WTC11 (cell line): ENCODE data around the gene ACSF3. TPM values are rescaled to one million over a fixed set of nuclear protein-coding genes. Genes with fewer than 3 reads are reported as not detected.

Experiments
- ATAC-seq: fragments of 200-7000 bp; cut with Tn5 transposase; 2 replicates; pipeline ENCODE4 v1.10.0; 2021; ENCODE audit warnings: mild to moderate bottlenecking, moderate library complexity
- CTCF ChIA-PET: fragments of 300-600 bp; sonication (Branson Sonifier 250); formaldehyde crosslinking; loops from one replicate; lab custom pipeline; 2021; ENCODE audit warnings: antibody characterized with exemption; lab: Charles Lee
- POLR2A ChIA-PET: fragments of 350-600 bp; sonication (Branson Sonifier 250); formaldehyde crosslinking; loops from one replicate; lab custom pipeline; 2021; ENCODE audit warnings: antibody characterized with exemption; lab: Charles Lee
- DNase-seq: peaks from one replicate; pipeline ENCODE4 v3.0.0; 2021; ENCODE audit warnings: low spot score
- H3K27ac Mint-ChIP-seq: 2 replicates; pipeline ENCODE4 v1.8.0; 2021; ENCODE audit warnings: mixed read lengths
- H3K27me3 Mint-ChIP-seq: 2 replicates; pipeline ENCODE4 v1.8.0; 2021; ENCODE audit warnings: low read depth, mild to moderate bottlenecking, moderate library complexity, mixed read lengths
- H3K36me3 Mint-ChIP-seq: 2 replicates; pipeline ENCODE4 v1.8.0; 2021; ENCODE audit warnings: mixed read lengths
- H3K4me1 Mint-ChIP-seq: 2 replicates; pipeline ENCODE4 v1.8.0; 2022; ENCODE audit warnings: mixed read lengths
- H3K4me3 Mint-ChIP-seq: 2 replicates; pipeline ENCODE4 v1.8.0; 2021; ENCODE audit warnings: mild to moderate bottlenecking, moderate library complexity, mixed read lengths
- H3K9me3 Mint-ChIP-seq: 2 replicates; pipeline ENCODE4 v1.8.0; 2021; ENCODE audit warnings: mixed read lengths
- AR ChIP-seq: fragments of 250-450 bp; sonication (Bioruptor Pico); IDR thresholded peaks from 2 replicates; pipeline ENCODE4 v1.9.0; 2021; ENCODE audit warnings: mild to moderate bottlenecking
- ATF1 ChIP-seq: sonication (generic); formaldehyde crosslinking; IDR thresholded peaks from 2 replicates; pipeline ENCODE4 v1.8.1; 2023; ENCODE audit warnings: mild to moderate bottlenecking, moderate library complexity, missing genetic modification reagents
- ATF2 ChIP-seq: sonication (generic); formaldehyde crosslinking; IDR thresholded peaks from 2 replicates; pipeline ENCODE4 v1.8.1; 2022; ENCODE audit warnings: low read depth, missing genetic modification reagents, borderline replicate concordance
- ATF6 ChIP-seq: sonication (generic); formaldehyde crosslinking; IDR thresholded peaks from 2 replicates; pipeline ENCODE4 v1.8.1; 2023; ENCODE audit warnings: mild to moderate bottlenecking, missing genetic modification reagents
- CBFB ChIP-seq: sonication (generic); formaldehyde crosslinking; IDR thresholded peaks from 2 replicates; pipeline ENCODE4 v1.8.1; 2022; ENCODE audit warnings: mild to moderate bottlenecking, low read depth, missing genetic modification reagents
- ELF4 ChIP-seq: sonication (generic); formaldehyde crosslinking; IDR thresholded peaks from 2 replicates; pipeline ENCODE4 v1.8.1; 2022; ENCODE audit warnings: low read depth, mild to moderate bottlenecking, moderate library complexity, missing genetic modification reagents
- JUN ChIP-seq: sonication (generic); formaldehyde crosslinking; IDR thresholded peaks from 2 replicates; pipeline ENCODE4 v1.8.0; 2023; ENCODE audit warnings: mild to moderate bottlenecking, missing genetic modification reagents
- MAX ChIP-seq: sonication (generic); formaldehyde crosslinking; IDR thresholded peaks from 2 replicates; pipeline ENCODE4 v1.8.0; 2022; ENCODE audit warnings: mild to moderate bottlenecking, missing genetic modification reagents
- NFATC4 ChIP-seq: fragments of 250-450 bp; sonication (Bioruptor Pico); IDR thresholded peaks from 2 replicates; pipeline ENCODE4 v1.9.0; 2021; ENCODE audit warnings: mild to moderate bottlenecking
- RORB ChIP-seq: fragments of 250-450 bp; sonication (Bioruptor Pico); IDR thresholded peaks from 2 replicates; pipeline ENCODE4 v1.9.0; 2021; ENCODE audit warnings: mild to moderate bottlenecking
- SMAD4 ChIP-seq: sonication (generic); formaldehyde crosslinking; IDR thresholded peaks from 2 replicates; pipeline ENCODE4 v1.8.0; 2022; ENCODE audit warnings: mild to moderate bottlenecking, missing genetic modification reagents
- TCF7 ChIP-seq: sonication (generic); formaldehyde crosslinking; IDR thresholded peaks from 2 replicates; pipeline ENCODE4 v1.8.0; 2022; ENCODE audit warnings: mild to moderate bottlenecking, low read depth, missing genetic modification reagents, moderate library complexity
- TEAD4 ChIP-seq: sonication (generic); formaldehyde crosslinking; IDR thresholded peaks from 2 replicates; pipeline ENCODE4 v1.8.0; 2022; ENCODE audit warnings: mild to moderate bottlenecking, missing genetic modification reagents
- USF1 ChIP-seq: sonication (generic); formaldehyde crosslinking; IDR thresholded peaks from 2 replicates; pipeline ENCODE4 v1.8.0; 2022; ENCODE audit warnings: mild to moderate bottlenecking, missing genetic modification reagents
- USF2 ChIP-seq: sonication (generic); formaldehyde crosslinking; IDR thresholded peaks from 2 replicates; pipeline ENCODE4 v1.8.1; 2023; ENCODE audit warnings: mild to moderate bottlenecking, missing genetic modification reagents, moderate library complexity
- ZBTB21 ChIP-seq: sonication (generic); formaldehyde crosslinking; IDR thresholded peaks from 2 replicates; pipeline ENCODE4 v1.8.1; 2023; ENCODE audit warnings: mild to moderate bottlenecking, missing genetic modification reagents, borderline replicate concordance
- ZNF138 ChIP-seq: sonication (generic); formaldehyde crosslinking; conservative IDR thresholded peaks from 2 replicates; pipeline ENCODE4 v1.8.1; 2022; ENCODE audit warnings: mild to moderate bottlenecking, moderate library complexity, missing genetic modification reagents
- ZNF219 ChIP-seq: sonication (generic); formaldehyde crosslinking; IDR thresholded peaks from 2 replicates; pipeline ENCODE4 v1.8.0; 2023; ENCODE audit warnings: missing genetic modification reagents, mild to moderate bottlenecking, borderline replicate concordance
- ZNF396 ChIP-seq: fragments of 250-450 bp; sonication (Bioruptor Pico); IDR thresholded peaks from 2 replicates; pipeline ENCODE4 v1.8.0; 2021; ENCODE audit warnings: mild to moderate bottlenecking, moderate library complexity, borderline replicate concordance
- ZNF671 ChIP-seq: fragments of 250-450 bp; sonication (Bioruptor Pico); IDR thresholded peaks from 2 replicates; pipeline ENCODE4 v1.8.0; 2021; ENCODE audit warnings: mild to moderate bottlenecking
- total RNA-seq: library from RNA; stranded (reverse); gene quantifications from 3 replicates; pipeline ENCODE4 v1.2.3, GENCODE V29; 2021

The ACSF3 gene
- total RNA-seq, 1 experiment from 2014 or later = 22.9 TPM

GRCh38 chr16:89061086-89061485, 32.6 kb upstream of the ACSF3 start:
- Mint-ChIP-seq H3K27me3 (no peaks in the 10 kb centered on the region), H3K4me3 (no peak overlapping the region)

GRCh38 chr16:89061590-89062380, 31.9 kb upstream of the ACSF3 start:
- Mint-ChIP-seq H3K27me3 (no peaks in the 10 kb centered on the region), H3K9me3 (no peaks in the 10 kb centered on the region), H3K27ac (no peak overlapping the region), H3K4me1 (no peaks in the 10 kb centered on the region), H3K4me3 (no peak overlapping the region), H3K36me3 (no peaks in the 10 kb centered on the region)
- CTCF ChIA-PET = no interaction called here
- DNase-seq (no peak), ATAC-seq (no peak)
- no peak for TF ChIP-seq NFATC4 (CRISPR knock-in tag)
- no peak for TF ChIP-seq ELF4 (CRISPR knock-in tag)
- TF ChIP-seq TEAD4 (CRISPR knock-in tag) = no peak
- TF ChIP-seq ZNF138 = no peak
- TF ChIP-seq ZNF396 (CRISPR knock-in tag) = no peak
- TF ChIP-seq ATF6 (CRISPR knock-in tag) = no peak
- no peak for TF ChIP-seq TCF7 (CRISPR knock-in tag)
- TF ChIP-seq RORB (CRISPR knock-in tag) = no peak
- TF ChIP-seq USF1 (CRISPR knock-in tag) = no peak
- no peak for TF ChIP-seq AR (CRISPR knock-in tag)
- no peak for TF ChIP-seq SMAD4 (CRISPR knock-in tag)
- TF ChIP-seq ZNF671 (CRISPR knock-in tag) = no peak
- no peak for TF ChIP-seq ATF2 (CRISPR knock-in tag)
- no peak for TF ChIP-seq CBFB (CRISPR knock-in tag)
- TF ChIP-seq USF2 (CRISPR knock-in tag) = no peak
- no peak for TF ChIP-seq ZBTB21
- no peak for TF ChIP-seq JUN (CRISPR knock-in tag)
- TF ChIP-seq ATF1 (CRISPR knock-in tag) = no peak
- POLR2A ChIA-PET = no interaction called here

More at GRCh38 chr16:89061086-89061485, 32.6 kb upstream of the ACSF3 start:
- Mint-ChIP-seq H3K27ac (no peak overlapping the region), H3K4me1 (no peaks in the 10 kb centered on the region), H3K36me3 (no peaks in the 10 kb centered on the region), H3K9me3 (no peaks in the 10 kb centered on the region)
- TF ChIP-seq ZNF219 (CRISPR knock-in tag) (no peak), MAX (CRISPR knock-in tag) (no peak)
- ATAC-seq = no peak
- CTCF ChIA-PET = no interaction called here
- no peak for DNase-seq
- POLR2A ChIA-PET = no interaction called here
